Cardiac fibroblast (primary cell): Measurements from ENCODE around the gene TNIP1.

ENCODE experiments used
- DNase-seq, 2 donors: peaks; one replicate each; pipeline versions ENCODE4 v3.0.0 to v3.0.0-alpha.2; 2010; ENCODE audit warnings: low read depth in 2 of 2
- H3K4me3 ChIP-seq, 2 donors: replicated peaks in 1 of 2; 1 replicate in 1 of 2; 2 replicates in 1 of 2; pipeline ENCODE4 v1.5.1; 2011; ENCODE audit warnings: low read depth in 2 of 2, low read length in 2 of 2, mild to moderate bottlenecking in 2 of 2, moderate library complexity in 1 of 2
- CTCF ChIP-seq: IDR thresholded peaks from one replicate; pipeline ENCODE4 v1.5.1; 2011; ENCODE audit warnings: low read depth, mild to moderate bottlenecking, low read length, inconsistent platforms

The TNIP1 gene

GRCh38 chr5:151070449-151070848 is 10.4 kb downstream of the TNIP1 start:
- DNase-seq: no peak
- H3K4me3 ChIP-seq: no peak overlapping the region
- no peak for TF ChIP-seq CTCF

GRCh38 chr5:151068433-151069197 is 12.2 kb downstream of the TNIP1 start:
- H3K4me3 ChIP-seq: no peak overlapping the region
- DNase-seq: no peak
- no peak for TF ChIP-seq CTCF

GRCh38 chr5:151067632-151068432 is 13.0 kb downstream of the TNIP1 start:
- no peak for TF ChIP-seq CTCF
- no peak for DNase-seq
- H3K4me3 ChIP-seq: no peak overlapping the region

- no peak for TF ChIP-seq CTCF
- no peak for DNase-seq
Observed at GRCh38 chr5:151066920-151067319, 13.9 kb downstream of the TNIP1 start.

GRCh38 chr5:151065609-151066008 is 15.2 kb downstream of the TNIP1 start:
- no peak overlapping the region for H3K4me3 ChIP-seq
- no peak for TF ChIP-seq CTCF
- DNase-seq: no peak

More at GRCh38 chr5:151066920-151067319, 13.9 kb downstream of the TNIP1 start:
- no peak overlapping the region for H3K4me3 ChIP-seq

- TF ChIP-seq CTCF: no peak
- DNase-seq: no peak
- no peak overlapping the region for H3K4me3 ChIP-seq
Observed at GRCh38 chr5:151064916-151065499, 15.8 kb downstream of the TNIP1 start.
